ENCODE results near the gene TRAF3IP1. TPM values are rescaled to one million over a fixed set of nuclear protein-coding genes. Genes with fewer than 3 reads are reported as not detected.
"Not testable (repeated sequence)": the region's sequence is repeated elsewhere in the genome, so short reads cannot be mapped to it uniquely, and the experiment has no call there.

The TRAF3IP1 gene
- total RNA-seq, 1 donor from 2014 or later, result 6.0 TPM

GRCh38 chr2:238379096-238379810 is 58.9 kb downstream of the TRAF3IP1 start:
- peak; percentile 50 to 84 for DNase-seq (ENCODE audit: low read depth in 2 of 2)

DNA sequence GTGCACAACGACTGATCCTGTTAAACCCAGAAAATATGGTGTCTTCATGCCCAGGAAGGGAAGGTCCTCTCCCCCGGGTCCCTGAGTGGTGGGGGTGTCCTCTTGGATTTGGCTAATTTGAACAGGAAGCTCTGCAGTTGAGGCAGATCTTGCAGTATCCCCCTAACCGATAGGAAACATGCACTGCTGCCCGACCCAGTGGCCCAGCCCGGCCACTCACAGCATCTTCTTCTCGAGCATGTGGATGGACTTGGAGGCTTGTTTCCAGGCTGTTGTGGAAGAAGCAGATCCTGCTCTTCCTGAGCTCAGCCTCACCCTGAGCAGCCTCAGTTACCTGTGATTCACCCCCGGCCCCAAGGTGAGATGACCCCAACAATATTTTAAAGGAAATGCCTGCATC is 60.0 kb downstream of the TRAF3IP1 start:
- DNase-seq (ENCODE audit: low read depth in 2 of 2), result no peak

DNA sequence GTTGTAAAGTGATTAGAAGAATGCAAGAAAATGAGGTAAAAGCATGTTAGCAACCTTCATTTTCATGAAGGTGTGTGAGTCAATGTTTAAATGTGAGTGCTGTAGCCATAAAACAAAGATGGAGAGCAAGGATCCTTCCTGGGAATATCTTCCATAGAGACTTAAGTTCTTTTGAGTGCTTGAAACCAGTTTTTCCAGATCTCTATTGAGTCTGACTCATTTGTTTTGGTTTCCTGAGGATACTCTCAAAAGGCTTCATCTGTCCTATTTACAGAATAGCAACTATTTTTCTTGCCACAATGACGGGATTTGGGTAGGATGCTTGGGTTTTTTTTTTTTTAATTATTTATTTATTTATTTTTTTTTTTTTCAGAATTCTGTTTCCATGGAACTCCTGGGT is 60.5 kb downstream of the TRAF3IP1 start:
- peak in 1 of 2 donors; percentile 47 for DNase-seq (ENCODE audit: low read depth in 2 of 2)

- DNase-seq (ENCODE audit: low read depth in 2 of 2), result no peak
Observed at GRCh38 chr2:238381341-238382115, 61.2 kb downstream of the TRAF3IP1 start.

DNA sequence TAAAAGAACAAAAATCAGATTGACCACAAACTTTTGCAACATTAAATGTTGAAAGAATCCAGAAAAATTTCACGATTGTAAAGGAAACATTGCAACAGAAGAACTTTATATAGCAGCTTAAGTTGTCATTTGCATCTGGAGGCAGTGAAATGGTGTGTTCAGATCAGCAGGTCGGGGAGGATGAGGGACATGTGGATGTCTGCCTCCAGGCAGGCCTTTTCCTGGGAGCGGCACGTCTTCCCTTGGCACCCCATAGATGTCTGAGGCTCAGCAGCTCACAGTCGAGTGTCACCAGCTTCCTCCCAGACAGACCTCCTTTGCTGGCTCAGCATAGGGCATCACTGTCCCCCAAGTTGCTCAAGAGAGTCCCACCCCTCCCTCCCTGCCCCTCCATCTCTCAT is 62.1 kb downstream of the TRAF3IP1 start:
- DNase-seq (ENCODE audit: low read depth in 2 of 2), result no peak

DNA sequence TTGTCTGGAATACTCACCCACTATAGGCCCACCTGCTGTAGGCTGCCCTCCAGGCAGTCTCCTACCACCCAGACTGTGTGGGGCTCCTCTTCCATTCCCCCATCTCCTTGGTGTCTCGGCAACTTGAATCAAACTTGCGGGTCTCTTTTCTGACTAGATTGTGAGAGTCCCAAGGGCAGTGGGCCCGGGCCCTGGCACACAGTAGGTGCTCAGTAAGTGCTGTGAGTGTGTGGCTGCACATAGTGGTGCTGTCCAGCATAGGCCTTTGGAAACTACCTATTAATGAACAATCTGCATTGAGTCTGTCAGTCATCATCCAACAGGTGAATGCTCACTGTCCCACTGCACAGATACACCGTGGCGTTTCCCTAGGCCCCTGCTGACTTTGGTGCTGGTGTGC is 62.8 kb downstream of the TRAF3IP1 start:
- no peak for DNase-seq (ENCODE audit: low read depth in 2 of 2)

- DNase-seq (ENCODE audit: low read depth in 2 of 2), result no peak
Observed at GRCh38 chr2:238383743-238384380, 63.5 kb downstream of the TRAF3IP1 start.

DNA sequence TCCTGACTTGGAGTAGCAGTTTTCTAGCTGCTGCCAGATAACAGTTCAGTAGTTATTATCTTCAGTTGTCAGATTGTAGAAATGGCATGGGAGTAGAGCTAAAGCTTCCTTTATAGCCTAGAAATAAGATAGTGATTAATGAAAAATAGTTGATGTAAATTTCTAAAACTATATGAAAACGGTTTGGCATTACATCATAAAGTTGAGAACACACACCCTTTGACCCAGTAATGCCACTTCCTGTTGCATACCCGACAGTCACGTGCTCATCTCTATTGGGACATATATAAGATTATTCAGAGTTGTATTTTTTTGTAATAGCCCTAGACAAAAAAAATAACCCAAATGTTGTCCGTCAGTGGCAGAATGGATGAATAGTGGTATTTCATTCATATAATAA is 67.0 kb downstream of the TRAF3IP1 start:
- DNase-seq (ENCODE audit: low read depth in 2 of 2), result no peak

DNA sequence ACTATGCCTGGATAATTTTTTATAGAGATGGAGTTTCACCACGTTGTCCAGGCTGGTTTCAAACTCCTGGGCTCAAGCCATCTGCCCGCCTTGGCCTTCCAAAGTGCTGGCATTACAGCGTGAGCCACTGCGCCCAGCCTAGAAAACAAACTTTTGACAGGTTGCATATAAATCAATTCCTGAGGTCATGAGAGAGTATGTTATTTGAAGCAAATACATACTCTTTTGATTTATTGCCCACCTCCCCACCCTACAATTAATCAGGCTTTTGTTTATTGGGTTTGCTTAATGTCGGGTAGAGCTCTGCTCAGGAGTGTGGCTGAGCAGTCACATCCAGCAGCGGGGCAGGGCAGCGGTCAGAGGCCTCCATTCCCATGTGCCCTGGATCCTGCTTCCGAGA is 68.5 kb downstream of the TRAF3IP1 start:
- DNase-seq (ENCODE audit: low read depth in 2 of 2), result no peak

DNA sequence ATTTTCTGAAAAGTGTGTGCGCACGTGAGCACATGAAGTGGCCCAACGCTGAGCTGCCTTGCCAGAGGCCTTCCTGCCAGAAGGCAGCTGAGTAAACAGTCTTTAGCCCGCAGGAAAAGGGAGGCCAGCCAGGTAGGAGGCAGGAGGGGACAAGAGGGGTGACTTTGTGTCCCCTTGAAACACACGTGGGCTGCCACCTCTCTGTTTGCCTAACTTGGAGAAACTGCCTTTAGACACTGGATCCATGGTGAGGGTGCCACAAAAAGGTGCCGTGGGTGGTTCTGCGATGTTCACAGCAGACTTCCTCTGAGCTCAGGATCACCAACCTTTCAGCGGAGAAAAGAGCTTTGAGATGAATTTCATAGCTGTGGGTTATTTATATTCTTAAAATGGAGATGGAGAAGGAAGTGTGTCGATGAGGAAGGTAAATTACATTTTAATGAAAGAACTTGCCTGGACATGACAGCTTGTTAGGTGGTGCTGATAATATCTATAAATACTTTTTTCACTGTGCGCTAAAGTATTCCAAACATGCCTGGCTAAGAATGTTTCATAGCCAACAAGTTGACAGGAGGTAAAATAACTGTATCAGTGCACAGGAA is 69.8 kb downstream of the TRAF3IP1 start:
- peak in 1 of 2 donors; percentile 76 for DNase-seq (ENCODE audit: low read depth in 2 of 2)

DNA sequence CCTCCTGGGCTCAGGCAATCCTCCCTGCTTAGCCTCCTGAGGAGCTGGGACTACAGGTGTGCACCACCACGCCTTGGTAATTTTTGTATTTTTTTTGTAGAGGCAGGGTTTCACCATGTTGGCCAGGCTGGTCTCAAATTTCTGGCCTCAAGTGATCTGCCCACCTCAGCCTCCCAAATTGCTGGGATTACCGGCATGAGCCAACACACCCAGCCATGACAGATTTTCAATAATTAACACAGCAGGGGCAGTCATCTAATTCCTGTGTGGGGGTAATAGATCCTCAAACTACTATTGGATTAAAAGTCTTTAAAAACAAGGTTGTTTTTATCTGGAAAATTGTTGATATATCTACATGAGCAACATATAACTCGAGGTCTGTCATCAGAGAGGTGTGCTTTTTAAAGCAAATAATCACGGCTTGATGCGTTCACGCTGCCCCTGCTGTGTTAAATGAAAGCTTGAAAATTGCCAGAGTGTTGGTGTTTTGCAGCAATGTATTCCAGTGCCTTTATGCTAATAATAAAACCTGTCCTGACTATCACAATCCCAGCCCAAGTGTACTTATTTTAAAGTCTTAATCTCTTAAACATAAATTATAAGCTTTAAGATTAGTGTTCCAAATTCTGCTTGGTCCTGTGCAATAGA is 70.8 kb downstream of the TRAF3IP1 start:
- no peak for DNase-seq (ENCODE audit: low read depth in 2 of 2)

DNA sequence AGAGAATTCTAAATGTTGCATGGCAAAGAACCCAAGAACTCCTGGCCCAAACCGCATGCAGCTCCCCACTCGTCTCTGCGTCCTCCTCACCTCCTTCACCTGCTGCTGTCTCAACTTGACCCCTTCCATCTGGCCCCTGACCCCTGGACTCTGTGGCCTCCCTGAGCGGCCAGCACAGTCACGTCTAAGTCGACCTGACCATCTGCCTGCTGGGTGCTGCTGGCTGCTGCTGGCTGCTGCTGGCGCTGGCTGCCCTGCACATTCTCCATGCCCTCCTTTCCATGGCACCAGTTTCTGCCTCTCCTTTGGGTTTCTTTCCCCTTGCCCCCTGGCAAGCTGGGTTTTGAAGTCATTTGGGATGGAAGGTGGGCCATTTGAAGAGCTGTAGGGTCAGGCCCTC is 76.3 kb downstream of the TRAF3IP1 start:
- no peak for DNase-seq (ENCODE audit: low read depth in 2 of 2)

GRCh38 chr2:238397356-238397755 is 77.0 kb downstream of the TRAF3IP1 start:
- no peak for DNase-seq (ENCODE audit: low read depth in 2 of 2)

DNA sequence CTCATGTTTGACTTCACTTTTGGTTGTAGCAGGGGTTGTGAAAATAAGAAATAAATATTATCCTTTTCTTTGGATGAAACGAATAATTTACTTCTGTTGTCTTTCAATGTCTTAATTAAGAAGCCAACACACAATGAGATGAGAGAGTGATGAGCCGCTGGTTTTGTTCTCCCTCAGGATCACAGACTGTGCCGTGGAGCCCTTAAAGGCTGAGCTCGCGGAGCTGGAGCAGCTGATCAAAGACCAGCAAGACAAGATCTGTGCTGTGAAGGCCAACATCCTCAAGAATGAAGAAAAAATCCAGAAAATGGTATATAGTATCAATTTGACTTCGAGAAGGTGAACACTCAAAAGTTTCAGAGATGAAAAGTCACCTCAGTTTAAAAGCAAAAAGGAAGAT is 78.3 kb downstream of the TRAF3IP1 start:
- DNase-seq (ENCODE audit: low read depth in 2 of 2), result no peak

GRCh38 chr2:238399094-238399493 is 78.8 kb downstream of the TRAF3IP1 start:
- no peak for DNase-seq (ENCODE audit: low read depth in 2 of 2)

GRCh38 chr2:238401551-238401950 is 81.2 kb downstream of the TRAF3IP1 start:
- DNase-seq (ENCODE audit: low read depth in 2 of 2), result no peak

- no peak for DNase-seq (ENCODE audit: low read depth in 2 of 2)
Observed at GRCh38 chr2:238403632-238404405, 83.5 kb downstream of the TRAF3IP1 start.

- no peak for DNase-seq (ENCODE audit: low read depth in 2 of 2)
Observed at GRCh38 chr2:238404406-238405216, 84.3 kb downstream of the TRAF3IP1 start.

DNA sequence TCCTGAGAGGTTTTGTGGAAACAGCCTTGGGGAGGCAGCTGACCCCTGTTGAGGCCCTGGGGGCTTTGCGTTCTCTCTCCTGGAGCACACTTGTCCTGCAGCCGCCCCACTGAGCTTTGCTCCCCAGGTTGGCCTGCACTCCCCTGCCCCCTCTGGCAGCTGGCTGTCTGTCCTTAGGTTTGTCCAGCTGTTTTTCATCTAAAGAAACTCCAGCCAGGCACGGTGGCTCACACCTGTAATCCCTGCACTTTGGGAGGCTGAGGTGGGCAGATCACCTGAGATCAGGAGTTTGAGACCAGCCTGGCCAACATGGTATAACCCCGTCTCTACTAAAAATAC is 84.9 kb downstream of the TRAF3IP1 start:
- DNase-seq (ENCODE audit: low read depth in 2 of 2), result not testable (repeated sequence)
